HT1080 (cell line): ENCODE data around the gene AGBL1. TPM values are rescaled to one million over a fixed set of nuclear protein-coding genes. Genes with fewer than 3 reads are reported as not detected.
"Not testable (repeated sequence)": the region's sequence is repeated elsewhere in the genome, so short reads cannot be mapped to it uniquely, and the experiment has no call there.

ENCODE experiments used
- DNase-seq: peaks from one replicate; pipeline ENCODE4 v3.0.0-alpha.2; 2015; ENCODE audit warnings: low read depth
- total RNA-seq: library from RNA; depleted of rRNA; stranded (reverse); fragments of >200 nt; shearing (Covaris generic); gene quantifications from 2 replicates; pipeline ENCODE4 v1.2.3, GENCODE V29; 2014

AGBL1 gene
- total RNA-seq, 1 experiment from 2014 or later: 0.03 TPM

- no peak for DNase-seq
Observed at GRCh38 chr15:86852741-86853140, 773.1 kb downstream of the AGBL1 start.

- no peak for DNase-seq
Observed at GRCh38 chr15:86854176-86854575, 774.5 kb downstream of the AGBL1 start.

GRCh38 chr15:86855307-86856291 lies 775.9 kb downstream of the AGBL1 start:
- DNase-seq: no peak

- no peak for DNase-seq
Observed at GRCh38 chr15:86857701-86858100, 778.0 kb downstream of the AGBL1 start.

- DNase-seq: peak; percentile 78
Observed at GRCh38 chr15:86863226-86863915, 783.7 kb downstream of the AGBL1 start.

GRCh38 chr15:86865920-86866319 lies 786.2 kb downstream of the AGBL1 start:
- no peak for DNase-seq

- DNase-seq: no peak
Observed at GRCh38 chr15:86870846-86871245, 791.2 kb downstream of the AGBL1 start.

GRCh38 chr15:86871964-86872363 lies 792.3 kb downstream of the AGBL1 start:
- no peak for DNase-seq

GRCh38 chr15:86872782-86873181 lies 793.1 kb downstream of the AGBL1 start:
- DNase-seq: no peak

- no peak for DNase-seq
Observed at GRCh38 chr15:86875067-86875466, 795.4 kb downstream of the AGBL1 start.

GRCh38 chr15:86876387-86876944 lies 796.8 kb downstream of the AGBL1 start:
- DNase-seq: no peak

- no peak for DNase-seq
Observed at GRCh38 chr15:86877171-86877631, 797.5 kb downstream of the AGBL1 start.

- DNase-seq: not testable (repeated sequence)
Observed at GRCh38 chr15:86878844-86879243, 799.2 kb downstream of the AGBL1 start.

GRCh38 chr15:86879250-86880229 lies 799.9 kb downstream of the AGBL1 start:
- no peak for DNase-seq

GRCh38 chr15:86885616-86886015 lies 805.9 kb downstream of the AGBL1 start:
- no peak for DNase-seq

GRCh38 chr15:86892774-86893449 lies 813.2 kb downstream of the AGBL1 start:
- DNase-seq: peak; percentile 43

- no peak for DNase-seq
Observed at GRCh38 chr15:86894269-86894668, 814.6 kb downstream of the AGBL1 start.

GRCh38 chr15:86903642-86904421 lies 824.2 kb downstream of the AGBL1 start:
- DNase-seq: no peak

GRCh38 chr15:86905625-86906256 lies 826.1 kb downstream of the AGBL1 start:
- DNase-seq: no peak
